AG08396 (cell line): ENCODE data around the gene CCDC86.
A peak's percentile ranks its signal among the peaks of the same experiment; 100 is the strongest.

Experiments used
- DNase-seq: peaks from one replicate; pipeline ENCODE4 v3.0.0; 2012; ENCODE audit warnings: low spot score, mixed read lengths

The CCDC86 gene

DNA sequence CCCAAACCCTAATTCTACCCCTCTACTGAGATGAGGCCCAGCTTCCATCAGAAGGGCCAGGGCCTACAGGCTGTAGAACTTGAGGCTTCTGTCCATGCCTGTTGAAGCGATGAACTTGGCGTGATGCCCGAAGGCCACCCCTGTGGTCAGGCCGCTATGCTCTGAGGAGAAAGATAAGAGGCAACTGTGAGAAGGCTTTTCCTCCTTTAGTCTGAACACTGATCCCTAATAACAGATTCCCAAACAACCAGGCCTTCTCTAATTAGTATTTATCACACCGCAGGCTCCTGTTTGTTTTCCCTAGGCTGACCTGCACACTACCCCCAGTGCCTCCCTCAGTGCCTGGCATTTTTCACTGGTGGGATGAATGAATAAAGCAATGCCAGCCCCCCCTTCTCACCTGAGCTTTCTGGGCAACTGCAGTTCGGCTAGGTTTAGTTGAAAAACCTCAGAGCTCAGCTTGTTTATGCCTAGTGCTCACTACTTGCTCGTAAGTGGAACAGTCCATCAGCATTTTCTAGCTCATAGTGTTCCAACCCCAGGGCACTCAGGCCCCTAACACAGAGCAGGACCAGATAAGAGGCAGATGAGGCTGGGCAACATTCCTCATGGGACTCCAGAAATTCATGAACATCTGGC is 49.3 kb downstream of the CCDC86 start:
- no peak for DNase-seq

DNA sequence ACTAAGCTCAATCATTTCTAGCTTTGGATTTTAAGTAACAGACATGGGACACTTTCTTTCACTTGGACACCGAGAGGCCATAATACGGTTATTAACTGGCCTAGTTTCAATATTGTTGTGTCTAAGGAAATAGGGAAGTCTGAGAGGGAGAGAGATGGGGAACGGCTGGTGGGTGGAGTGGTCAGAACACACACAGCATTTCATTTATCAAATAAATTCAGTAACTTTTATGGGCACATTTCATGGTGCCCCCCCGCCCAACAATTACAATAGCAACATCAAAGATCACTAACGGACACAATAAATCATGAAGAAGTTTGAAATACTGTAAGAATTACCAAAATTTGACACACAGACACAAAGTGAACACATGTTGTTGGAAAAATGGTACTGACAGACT is 53.8 kb downstream of the CCDC86 start:
- no peak for DNase-seq

DNA sequence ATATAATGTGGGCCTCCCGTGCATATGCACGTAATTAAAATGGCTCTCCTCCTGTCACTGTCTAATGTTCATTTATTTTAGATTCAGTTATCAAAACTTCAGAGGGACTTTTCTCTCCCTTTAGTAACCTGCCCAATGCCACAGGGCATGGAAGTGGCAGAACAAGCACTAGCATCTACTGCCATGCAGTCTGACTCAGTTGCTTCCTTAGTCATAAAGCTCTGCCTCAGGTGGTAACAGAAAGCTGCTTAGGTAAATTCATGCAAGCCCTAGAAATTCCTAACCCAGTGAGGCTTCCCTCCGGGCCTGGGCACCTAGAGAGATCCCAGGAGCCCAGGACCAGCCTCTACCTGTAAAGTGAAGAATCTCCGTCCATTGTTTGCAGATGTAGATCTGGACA is 55.6 kb downstream of the CCDC86 start:
- DNase-seq: no peak

DNA sequence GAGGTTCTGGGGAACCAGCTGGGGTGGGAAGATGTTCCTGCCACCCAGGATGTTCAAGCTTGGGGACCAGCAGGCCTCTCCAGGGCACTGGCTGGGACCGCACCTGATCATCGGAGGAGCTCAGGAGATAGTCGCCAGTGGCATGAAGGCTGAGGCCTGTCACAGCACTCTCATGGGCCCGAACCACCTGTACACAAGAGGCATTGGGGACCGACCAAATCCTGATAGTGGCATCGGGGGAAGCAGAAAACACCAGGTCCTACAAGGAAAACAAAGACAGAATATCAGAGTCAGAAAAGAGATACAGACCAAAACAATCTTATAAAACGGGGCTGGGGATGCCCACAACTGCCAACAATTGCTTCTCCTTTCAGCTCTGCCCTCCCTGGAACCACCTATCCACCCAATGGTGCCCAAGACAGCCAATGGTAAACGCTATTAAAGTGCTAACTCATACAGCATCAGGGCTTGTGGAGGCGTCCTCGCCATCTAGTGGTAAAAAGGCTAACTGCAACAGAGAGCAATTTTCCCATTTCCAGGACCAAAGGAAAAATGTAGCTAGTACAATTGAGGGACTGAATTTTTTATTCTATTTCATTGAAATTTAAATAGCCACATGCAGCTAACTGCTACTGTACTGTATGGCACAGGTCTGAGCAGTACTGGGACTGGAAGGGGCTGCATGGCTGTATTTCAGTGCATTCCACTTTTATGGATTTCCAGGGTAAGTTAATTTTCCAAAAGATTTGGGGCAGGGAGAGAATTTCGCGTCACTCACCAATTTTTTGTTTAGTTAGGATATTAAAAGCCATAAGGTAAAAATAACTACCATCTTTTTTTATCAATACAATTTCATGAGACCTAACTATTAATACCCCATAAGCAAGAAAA is 57.4 kb downstream of the CCDC86 start:
- DNase-seq: peak; percentile 76

DNA sequence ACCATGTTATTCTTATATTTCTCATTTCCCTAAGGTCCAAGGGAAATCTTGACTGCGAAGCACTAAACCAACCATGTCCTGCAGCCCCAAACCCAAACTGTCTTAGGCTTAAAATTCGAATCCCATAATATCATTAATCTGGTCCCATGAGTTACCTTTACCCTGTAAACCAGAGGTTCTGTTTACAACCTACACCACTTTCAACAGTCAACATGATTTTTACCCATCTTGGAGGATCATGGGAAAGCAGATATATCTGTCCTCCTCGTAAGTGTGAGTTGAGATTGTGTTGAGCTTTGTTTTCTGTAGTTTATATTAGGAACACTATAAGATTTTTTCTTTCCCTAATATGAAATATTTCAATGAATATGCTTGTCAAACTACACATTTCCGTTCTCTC is 58.1 kb downstream of the CCDC86 start:
- DNase-seq: no peak
